ENCODE measurements around the gene CASP1.
"Not testable (repeated sequence)": the region's sequence is repeated elsewhere in the genome, so short reads cannot be mapped to it uniquely, and the experiment has no call there.

The CASP1 gene

GRCh38 chr11:105034813-105035620 lies at the start of gene CASP1:
Gene CASP1, minus strand, starts transcription at chr11:105035144. Its CDS starts 31 bp downstream, at chr11:105035113.
- Mint-ChIP-seq H3K9me3 (peaks cover 4 to 21% of the 10 kb centered on the region in 2 donors), H3K4me1 (peaks cover 54% of the 10 kb centered on the region), H3K27me3 (no peaks in the 10 kb centered on the region), H3K4me3 (peak within 1 kb of the TSS; percentile 87 to 89), H3K27ac (peak within 1 kb of the TSS; percentile 98 to 99)
- ATAC-seq = peak; percentile 86
- peak in 1 of 2 donors; percentile 29 for DNase-seq

GRCh38 chr11:105081412-105082150 lies 46.6 kb upstream of the CASP1 start:
- Mint-ChIP-seq H3K27ac (no peak overlapping the region), H3K9me3 (no peaks in the 10 kb centered on the region)
- ATAC-seq = peak; percentile 20

DNA sequence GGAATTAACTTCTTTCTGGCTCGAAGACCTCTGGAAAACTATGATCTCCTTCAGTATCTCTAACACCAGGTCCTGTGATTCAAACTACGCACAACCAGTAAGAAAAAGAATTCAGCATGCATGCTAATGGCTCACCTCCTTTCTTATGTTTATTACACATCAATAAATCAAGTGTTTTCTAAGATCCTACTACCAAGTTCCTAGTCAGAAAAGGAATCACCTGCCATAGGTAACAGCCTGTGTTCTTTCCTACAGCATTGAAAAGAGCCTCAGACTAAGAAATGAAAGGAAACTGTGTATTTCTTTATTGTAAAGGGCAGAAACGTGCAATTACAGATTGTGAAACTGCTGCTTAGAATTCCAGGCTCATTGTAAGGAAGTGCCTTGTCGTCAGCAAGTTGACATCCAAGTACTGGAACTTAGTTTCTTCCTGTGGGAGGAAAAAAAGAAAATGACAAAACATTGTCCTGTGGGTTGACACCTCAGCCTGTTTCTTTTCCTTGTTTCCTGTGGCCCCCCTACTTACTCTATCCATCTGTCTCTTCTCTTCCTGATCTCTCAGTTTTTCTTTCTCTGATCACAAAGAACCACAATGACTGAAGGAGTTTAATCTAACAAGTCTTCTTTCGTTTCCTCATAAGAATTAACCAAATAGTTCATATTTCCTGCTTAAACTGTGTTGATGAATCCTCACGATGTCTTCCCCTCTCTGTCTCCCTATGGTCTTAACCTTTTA lies 45.4 kb upstream of the CASP1 start:
- ATAC-seq, H3K9me3 Mint-ChIP-seq, DNase-seq, H3K27ac Mint-ChIP-seq, H3K27me3 Mint-ChIP-seq: not testable (repeated sequence)
- Mint-ChIP-seq H3K4me3 (peak overlapping the region in 1 of 2 donors; percentile 4), H3K4me1 (peaks cover 20% of the 10 kb centered on the region)

More at GRCh38 chr11:105081412-105082150, 46.6 kb upstream of the CASP1 start:
- no peak for DNase-seq
- Mint-ChIP-seq H3K27me3 (peaks cover 8% of the 10 kb centered on the region), H3K4me3 (no peak overlapping the region), H3K4me1 (peaks cover 20% of the 10 kb centered on the region)

DNA sequence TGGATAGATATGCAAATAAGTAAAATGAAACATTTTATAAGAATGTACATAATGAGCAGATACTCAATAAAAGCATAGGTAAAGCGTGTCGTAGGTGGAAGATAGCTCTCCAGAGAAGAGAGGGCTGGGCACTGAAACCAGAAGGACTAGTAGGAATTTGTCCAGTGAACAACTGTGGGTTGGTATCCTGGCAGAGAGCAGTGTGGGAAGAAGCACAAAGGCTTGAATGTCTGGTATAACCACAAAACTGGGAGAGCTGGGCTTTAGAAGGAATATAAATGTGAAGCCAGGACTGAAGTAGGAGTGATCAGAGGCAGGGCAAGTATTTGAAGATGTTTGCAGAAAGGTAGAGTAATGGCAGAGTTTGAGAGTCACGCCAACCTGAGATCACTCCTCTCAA lies 43.3 kb upstream of the CASP1 start:
- Mint-ChIP-seq H3K4me3 (no peak overlapping the region), H3K27ac (no peak overlapping the region), H3K4me1 (peaks cover 20% of the 10 kb centered on the region), H3K27me3 (no peaks in the 10 kb centered on the region), H3K9me3 (no peaks in the 10 kb centered on the region)
- no peak for DNase-seq
- ATAC-seq = no peak

GRCh38 chr11:105077141-105077790 lies 42.3 kb upstream of the CASP1 start:
- H3K9me3 Mint-ChIP-seq, H3K27ac Mint-ChIP-seq, H3K27me3 Mint-ChIP-seq: not testable (repeated sequence)
- H3K4me3 Mint-ChIP-seq = peak overlapping the region in 1 of 2 donors; percentile 16
- peak; percentile 88 for ATAC-seq
- H3K4me1 Mint-ChIP-seq = peaks cover 20% of the 10 kb centered on the region
- DNase-seq = peak in 1 of 2 donors; percentile 18

DNA sequence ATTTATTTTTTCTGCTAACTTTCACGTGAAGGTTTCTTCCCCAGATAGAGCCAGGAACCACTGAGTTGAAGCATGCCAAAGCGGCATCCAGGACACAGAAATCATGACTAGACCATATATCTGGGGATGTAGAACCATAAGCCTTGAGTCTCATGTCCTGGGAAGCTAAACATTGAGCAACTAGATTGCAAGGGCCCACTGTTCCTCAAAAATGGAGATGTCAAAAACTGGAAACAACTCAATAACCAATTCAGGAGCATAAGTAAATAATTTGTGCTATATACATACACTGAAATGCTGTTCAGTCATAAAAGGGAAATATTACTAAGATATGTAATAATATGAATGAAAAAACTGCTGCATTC lies 39.2 kb upstream of the CASP1 start:
- H3K27ac Mint-ChIP-seq = no peak overlapping the region
- DNase-seq (no peak), ATAC-seq (no peak)
- H3K9me3 Mint-ChIP-seq = no peaks in the 10 kb centered on the region
- no peak overlapping the region for H3K4me3 Mint-ChIP-seq
- H3K4me1 Mint-ChIP-seq = peaks cover 23% of the 10 kb centered on the region
- H3K27me3 Mint-ChIP-seq = no peaks in the 10 kb centered on the region

DNA sequence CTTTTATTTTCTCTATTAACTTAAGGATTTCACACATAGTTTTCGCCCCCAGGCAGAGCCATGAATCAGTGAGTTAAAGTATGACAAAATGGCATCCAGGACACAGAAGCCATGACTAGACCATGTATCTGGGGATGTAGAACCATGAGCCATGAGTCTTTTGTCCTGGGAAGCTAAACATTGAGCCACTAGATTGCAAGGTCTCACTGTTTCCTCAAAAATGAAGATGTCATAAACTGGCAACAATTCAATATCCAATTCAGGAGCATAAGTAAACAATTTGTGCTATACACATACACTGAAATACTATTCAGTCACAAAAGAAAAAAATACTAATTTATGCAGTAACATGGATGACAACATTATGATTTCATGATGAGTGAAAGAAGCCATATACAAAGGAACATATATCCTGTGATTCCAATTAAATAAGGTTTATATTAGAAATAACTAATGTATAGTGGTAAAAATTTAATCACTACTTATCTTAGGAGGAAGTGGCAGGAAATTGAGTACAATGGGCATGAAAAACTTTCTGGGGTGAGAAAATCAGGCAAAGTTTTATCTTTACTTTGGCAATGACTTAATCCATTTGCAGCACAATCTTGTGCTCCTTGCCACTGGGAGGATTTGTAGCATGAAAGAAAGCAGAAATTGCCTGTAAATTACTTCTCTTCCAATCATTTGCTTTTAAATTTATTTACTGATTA lies 38.7 kb upstream of the CASP1 start:
- Mint-ChIP-seq H3K9me3 (no peaks in the 10 kb centered on the region), H3K4me1 (peaks cover 23% of the 10 kb centered on the region), H3K4me3 (no peak overlapping the region), H3K27me3 (no peaks in the 10 kb centered on the region), H3K27ac (no peak overlapping the region)
- ATAC-seq (no peak), DNase-seq (no peak)

DNA sequence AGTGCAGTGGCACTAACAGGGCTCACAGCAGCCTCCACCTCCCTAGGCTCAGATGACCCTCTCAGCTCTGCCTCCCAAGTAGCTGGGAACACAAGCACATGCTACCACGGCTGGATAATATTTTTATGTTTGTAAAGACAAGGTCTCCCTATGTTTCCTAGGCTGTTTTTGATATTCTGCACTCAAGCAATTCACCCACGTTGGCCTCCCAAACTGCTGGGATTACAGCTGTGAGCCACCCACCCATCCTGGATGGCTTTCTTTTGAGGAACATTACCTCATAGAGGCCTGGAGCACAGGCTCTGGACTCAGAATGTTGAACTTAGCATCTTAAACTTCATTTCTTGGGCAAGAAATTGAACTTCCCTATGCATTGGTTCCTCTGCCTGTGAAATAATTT lies 37.1 kb upstream of the CASP1 start:
- ATAC-seq, H3K27ac Mint-ChIP-seq, H3K27me3 Mint-ChIP-seq, H3K4me3 Mint-ChIP-seq, H3K9me3 Mint-ChIP-seq, DNase-seq: not testable (repeated sequence)
- H3K4me1 Mint-ChIP-seq = peaks cover 17% of the 10 kb centered on the region

GRCh38 chr11:105071089-105071732 lies 36.3 kb upstream of the CASP1 start:
- peaks cover 17% of the 10 kb centered on the region for H3K4me1 Mint-ChIP-seq
- no peaks in the 10 kb centered on the region for H3K27me3 Mint-ChIP-seq
- peak overlapping the region in 1 of 2 donors; percentile 36 for H3K4me3 Mint-ChIP-seq
- no peak for ATAC-seq
- no peaks in the 10 kb centered on the region for H3K9me3 Mint-ChIP-seq
- peak overlapping the region in 1 of 2 donors; percentile 82 for H3K27ac Mint-ChIP-seq
- no peak for DNase-seq

DNA sequence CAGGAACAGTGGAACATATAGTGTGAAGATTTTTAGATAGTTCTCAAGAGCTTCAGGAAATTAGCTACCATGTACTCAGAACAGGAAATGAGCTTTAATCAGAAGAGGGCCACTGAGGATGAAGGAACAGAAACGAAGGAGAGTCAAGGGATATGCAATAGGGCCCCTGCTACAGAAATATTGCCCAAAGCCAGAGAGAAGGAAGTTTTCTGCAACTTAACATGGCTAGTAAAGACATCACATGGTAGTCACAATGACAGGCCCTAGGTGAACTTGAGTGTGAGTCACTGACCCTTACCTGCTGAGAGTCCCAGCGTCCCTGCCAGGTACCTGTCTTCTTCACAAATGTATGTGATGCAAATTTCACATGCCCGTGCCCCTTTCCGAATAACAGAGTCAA lies 35.4 kb upstream of the CASP1 start:
- no peak for DNase-seq

GRCh38 chr11:105069749-105070148 lies 34.8 kb upstream of the CASP1 start:
- H3K27ac Mint-ChIP-seq, H3K4me3 Mint-ChIP-seq, H3K27me3 Mint-ChIP-seq, DNase-seq, ATAC-seq, H3K9me3 Mint-ChIP-seq: not testable (repeated sequence)
- peaks cover 17% of the 10 kb centered on the region for H3K4me1 Mint-ChIP-seq

More for the DNA sequence above, 35.4 kb upstream of the CASP1 start:
- no peak for ATAC-seq
- Mint-ChIP-seq H3K4me3 (no peak overlapping the region), H3K9me3 (no peaks in the 10 kb centered on the region), H3K4me1 (peaks cover 17% of the 10 kb centered on the region), H3K27ac (peak overlapping the region in 1 of 2 donors; percentile 9), H3K27me3 (no peaks in the 10 kb centered on the region)

GRCh38 chr11:105063245-105063941 lies 28.4 kb upstream of the CASP1 start:
- not testable (repeated sequence) for H3K9me3 Mint-ChIP-seq, H3K27ac Mint-ChIP-seq, ATAC-seq, H3K4me1 Mint-ChIP-seq, H3K27me3 Mint-ChIP-seq, DNase-seq, H3K4me3 Mint-ChIP-seq

DNA sequence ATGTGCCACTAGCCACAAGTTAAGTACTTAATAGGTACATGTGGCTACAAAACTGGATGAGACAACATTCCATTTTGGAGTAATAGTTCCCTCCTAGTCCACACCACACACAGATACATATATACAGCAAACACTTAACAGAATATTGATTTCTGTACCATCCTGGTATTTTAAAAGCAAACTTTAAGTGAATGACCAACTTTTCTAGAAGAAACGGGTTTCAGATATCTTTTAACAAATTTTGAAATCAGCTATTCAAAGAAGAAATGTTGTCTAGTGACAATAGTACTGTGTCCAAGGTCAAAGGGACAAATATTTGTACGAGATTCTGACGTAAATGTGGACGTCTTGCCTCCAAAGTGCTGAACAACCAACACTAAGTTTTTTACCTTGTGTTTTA lies 22.5 kb upstream of the CASP1 start:
- Mint-ChIP-seq H3K27me3 (no peaks in the 10 kb centered on the region), H3K9me3 (no peaks in the 10 kb centered on the region), H3K27ac (no peak overlapping the region), H3K4me3 (no peak overlapping the region), H3K4me1 (no peaks in the 10 kb centered on the region)
- no peak for ATAC-seq
- no peak for DNase-seq

DNA sequence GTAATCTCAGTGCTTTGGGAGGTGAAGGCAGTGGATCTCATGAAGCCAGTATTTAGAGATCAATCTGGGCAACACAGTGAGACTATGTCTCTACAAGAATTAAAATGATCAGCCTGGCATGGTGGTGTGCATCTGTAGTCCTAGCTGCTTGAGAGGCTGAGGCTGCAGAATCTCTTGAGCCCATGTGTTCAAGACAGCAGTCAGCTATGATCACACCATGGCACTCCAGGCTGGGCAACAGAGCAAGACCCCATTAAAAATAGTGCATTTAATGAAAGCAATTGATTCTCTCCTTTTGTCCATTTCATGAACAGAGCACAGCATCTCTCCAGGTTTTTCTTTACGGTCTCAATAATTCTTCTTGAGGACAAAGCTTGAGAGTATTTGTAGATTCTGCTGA lies 21.5 kb upstream of the CASP1 start:
- H3K4me1 Mint-ChIP-seq = no peaks in the 10 kb centered on the region
- DNase-seq = no peak
- H3K4me3 Mint-ChIP-seq = no peak overlapping the region
- H3K9me3 Mint-ChIP-seq = no peaks in the 10 kb centered on the region
- H3K27ac Mint-ChIP-seq = no peak overlapping the region
- no peak for ATAC-seq
- H3K27me3 Mint-ChIP-seq = no peaks in the 10 kb centered on the region
